Islet precursor cell (in vitro differentiated cells): ENCODE results near the gene MCM3.

Source experiments
- DNase-seq: peaks from one replicate; pipeline ENCODE4 v3.0.0-alpha.2; 2018

MCM3 gene

DNA sequence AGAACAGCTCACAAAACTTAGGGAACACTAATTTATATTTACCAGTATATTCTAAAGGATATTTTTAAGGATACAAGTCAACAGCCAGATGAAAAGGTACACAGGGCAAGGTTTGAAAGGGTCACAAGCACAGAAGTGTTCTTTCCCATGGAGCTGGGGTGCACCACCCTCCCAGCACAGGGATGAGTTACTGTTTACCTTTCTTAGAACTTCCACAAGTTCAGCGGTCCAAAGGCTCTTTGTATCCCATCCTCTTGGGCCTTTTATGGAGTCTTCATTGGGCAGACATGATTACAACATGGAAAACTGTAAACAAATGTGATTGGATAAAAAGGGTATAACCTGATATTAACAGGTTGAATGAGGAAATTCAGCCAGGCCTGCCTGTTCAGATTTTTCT, 39.1 kb downstream of the MCM3 start:
- DNase-seq: no peak

- no peak for DNase-seq
Measured at GRCh38 chr6:52244400-52244799, 40.1 kb downstream of the MCM3 start, which contains the start of gene IL17F. Gene IL17F, minus strand, starts transcription at chr6:52244500. Its CDS starts 71 bp downstream, at chr6:52244429.

DNA sequence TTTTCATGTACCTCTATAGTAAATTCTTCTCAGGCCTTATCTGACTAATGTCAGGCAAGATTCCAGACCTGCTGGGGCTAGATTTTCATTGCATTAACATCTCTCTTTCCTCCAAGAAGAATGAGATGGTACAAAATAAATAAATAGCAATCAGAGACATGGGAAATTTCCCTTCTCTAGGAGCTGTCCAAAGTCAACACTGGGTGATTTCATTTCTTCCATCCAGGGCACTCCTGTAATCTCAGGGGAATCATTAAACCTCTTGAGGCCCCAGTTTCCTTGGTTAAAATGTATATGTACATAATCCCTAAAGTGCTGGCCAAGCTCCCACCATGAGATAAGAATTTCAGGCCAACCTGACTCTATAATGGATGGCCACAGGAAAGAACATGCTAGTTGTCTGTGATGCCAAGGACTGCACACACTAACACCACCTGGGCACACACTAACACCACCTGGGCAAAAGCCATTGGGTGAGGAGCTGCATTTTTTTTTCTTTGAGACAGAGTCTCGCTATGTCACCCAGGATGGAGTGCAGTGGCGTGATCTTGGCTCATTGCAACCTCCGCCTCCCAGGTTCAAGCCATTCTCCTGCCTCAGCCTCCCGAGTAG, 41.2 kb downstream of the MCM3 start:
- DNase-seq: no peak

DNA sequence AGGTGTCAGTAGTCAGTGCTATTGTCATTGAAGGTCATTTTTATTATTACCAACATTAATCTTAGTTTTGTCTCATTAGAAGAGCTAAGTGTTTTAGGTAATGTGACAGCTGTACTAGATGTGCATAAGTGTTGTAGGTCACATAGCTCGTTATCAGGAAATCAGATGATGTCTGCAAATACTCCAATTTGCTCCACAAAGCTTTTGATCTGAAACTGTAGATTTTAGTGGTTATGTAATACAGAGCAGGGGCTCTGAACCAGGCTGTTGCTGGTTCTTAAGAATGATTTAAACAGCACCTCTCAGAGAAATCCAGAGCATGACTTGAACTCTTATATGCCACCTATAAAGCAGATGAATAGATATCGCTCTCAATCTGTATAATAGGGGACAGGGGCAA, 42.7 kb downstream of the MCM3 start:
- DNase-seq: no peak

DNA sequence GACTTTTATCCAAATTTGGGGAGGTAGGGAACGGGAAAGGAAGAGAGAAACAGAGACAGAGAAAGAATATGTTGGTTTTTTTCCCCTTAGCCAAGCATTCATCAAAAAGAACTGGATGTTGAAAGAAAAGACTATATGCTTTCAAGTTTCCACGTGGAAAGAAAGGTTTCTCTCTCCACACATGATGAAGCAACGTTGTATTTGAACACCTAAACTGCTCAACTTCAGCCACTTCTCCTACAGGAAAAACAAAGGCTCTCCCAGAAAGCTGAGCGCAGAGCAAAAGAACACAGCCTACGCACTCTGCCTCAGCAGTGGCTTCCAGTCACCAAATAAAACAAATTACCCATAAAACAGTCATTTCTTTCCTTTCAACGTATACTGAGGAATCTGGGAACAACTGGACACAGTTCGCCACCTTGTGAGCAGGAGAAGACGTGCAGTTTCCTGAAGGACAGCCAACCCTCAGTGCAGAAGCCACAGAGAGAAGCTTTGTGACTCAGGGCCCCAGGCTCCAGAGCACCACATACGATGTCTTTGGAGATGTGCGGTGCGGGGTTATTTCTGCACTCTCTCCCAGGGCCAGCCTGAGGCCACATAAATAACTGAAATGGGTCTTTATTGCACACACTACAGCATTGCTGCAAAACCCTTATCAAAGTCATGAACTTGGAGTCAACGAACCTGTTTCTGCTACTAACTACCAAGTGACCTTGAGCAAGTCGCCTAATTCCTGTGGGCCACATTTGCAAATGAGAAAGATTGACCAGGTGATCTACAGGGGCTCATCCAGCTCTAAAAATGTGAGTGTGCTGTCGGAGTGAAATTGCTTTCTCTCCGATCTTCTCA, 50.3 kb downstream of the MCM3 start:
- peak; percentile 88 for DNase-seq

DNA sequence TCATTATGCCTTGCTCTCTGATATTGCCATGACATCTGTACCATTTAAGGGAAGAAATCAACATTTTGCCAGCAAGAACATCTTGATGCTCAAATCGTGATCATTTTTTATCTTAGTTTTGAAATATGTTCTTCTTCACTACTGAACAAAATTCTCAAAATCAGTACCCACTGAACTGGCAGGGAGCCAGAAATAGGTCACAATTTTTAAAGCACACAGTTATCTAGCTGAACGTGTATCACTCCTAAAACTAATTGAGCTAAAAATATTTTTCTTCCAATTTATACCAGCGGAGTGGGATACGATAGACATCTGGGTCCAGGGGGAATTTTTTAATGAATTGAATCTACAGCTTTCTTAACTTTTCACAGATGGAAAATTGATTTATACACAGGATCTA, 51.5 kb downstream of the MCM3 start:
- no peak for DNase-seq

- DNase-seq: peak; percentile 60
Measured at GRCh38 chr6:52231406-52232127, 53.0 kb downstream of the MCM3 start.

DNA sequence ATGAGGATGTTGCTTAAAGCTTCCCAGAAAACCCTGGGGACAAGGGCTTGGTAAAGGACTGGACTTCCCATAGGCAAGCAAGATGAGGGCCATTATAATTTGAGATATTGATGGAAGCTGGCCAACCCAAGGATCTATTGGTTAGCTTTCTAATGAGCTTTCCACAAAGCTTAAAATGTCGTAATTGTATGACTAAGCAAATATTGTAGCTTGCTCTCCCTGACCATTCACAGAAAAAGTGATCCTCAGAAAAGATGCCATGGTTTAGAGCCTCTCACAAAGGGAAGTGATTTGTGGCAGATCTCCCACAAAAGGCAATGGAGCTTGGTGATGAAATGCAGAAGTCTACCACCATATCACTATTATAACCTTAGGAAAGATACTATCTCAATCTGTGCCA, 53.9 kb downstream of the MCM3 start:
- no peak for DNase-seq

- DNase-seq: no peak
Measured at GRCh38 chr6:52227495-52227894, 57.0 kb downstream of the MCM3 start.

DNA sequence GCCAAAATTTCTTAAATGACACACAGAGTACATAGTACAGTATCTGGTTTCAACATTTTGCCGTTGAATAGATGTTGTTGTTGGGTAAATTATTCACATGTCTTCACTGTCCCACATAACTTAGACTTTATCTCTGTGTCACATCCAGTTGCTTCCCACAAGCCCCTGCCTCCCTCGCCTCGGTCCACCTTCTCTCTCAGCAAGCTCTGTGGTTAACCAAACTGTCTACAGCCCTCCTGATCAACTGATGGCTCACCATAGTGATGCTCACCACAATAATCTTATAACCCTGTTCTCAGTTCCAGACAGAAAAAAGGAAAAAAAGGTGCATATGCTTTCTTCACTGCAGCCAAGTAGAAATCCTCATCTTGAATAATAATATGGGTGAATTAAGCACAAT, 63.2 kb downstream of the MCM3 start:
- no peak for DNase-seq

DNA sequence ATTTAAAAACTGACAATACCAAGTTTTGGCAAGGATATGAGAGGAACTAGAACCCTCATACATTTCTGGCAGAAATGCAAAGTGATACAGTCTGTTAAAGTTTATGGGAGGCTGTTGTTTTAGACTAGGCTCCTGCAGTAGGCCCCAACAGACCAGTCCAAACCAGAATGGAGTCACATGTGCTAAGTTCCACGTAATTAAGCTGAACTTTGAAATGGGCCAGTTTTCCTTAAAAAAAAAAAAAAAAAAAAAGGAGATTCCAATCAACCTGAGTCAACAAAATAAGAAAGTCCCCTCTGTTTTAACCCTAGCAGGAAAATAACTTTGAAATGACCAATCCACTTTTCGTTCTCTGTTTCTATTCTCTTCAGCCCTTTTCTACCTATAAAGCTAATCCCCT, 66.8 kb downstream of the MCM3 start:
- no peak for DNase-seq

DNA sequence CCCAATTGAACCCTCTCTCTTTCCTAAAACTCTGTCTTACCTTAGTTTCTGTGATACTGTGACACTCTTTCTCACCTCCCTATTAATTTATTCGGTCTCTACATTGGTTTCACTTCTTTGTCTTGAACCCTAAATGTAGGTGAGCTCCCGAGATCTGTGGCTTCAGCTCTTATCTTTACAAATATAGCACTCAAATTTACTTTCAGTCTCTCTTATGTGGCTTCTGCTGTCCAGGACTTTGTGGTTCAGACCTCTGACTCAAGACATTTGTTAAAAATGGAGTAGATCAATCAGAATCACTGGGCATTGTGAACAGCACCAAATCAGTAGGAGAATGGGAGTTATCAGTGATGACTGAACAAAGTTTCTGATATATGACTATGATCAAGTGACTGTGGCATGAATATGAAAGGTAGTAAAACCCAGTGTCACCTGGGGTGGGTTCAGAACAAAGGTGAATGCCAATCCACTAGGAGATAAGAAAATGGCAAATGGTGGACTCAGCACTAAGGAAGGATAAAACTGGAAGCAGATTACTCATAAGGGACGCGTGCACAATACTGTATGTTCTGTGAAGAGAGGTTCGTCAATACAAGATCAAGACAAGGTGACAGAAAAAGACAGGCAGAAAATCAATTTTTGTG, 67.5 kb downstream of the MCM3 start:
- DNase-seq: no peak

- no peak for DNase-seq
Measured at GRCh38 chr6:52215787-52216186, 68.8 kb downstream of the MCM3 start.
